Body of pancreas (tissue), 4 donors: ENCODE data around the gene AQP6.

Experiments used
- POLR2A ChIP-seq, 3 donors: fragments of 450-650 bp; IDR thresholded peaks; one replicate each; pipeline ENCODE4 v1.6.1; 2016; ENCODE audit warnings: antibody characterized with exemption in 3 of 3, mild to moderate bottlenecking in 2 of 3
- TF ChIP-seq, protein P1 (sequence below), 7 experiments: fragments of 450-650 bp in 4 of 7; fragments of 200-600 bp in 3 of 7; sonication (generic) in 3 of 7; IDR thresholded peaks; one replicate each; pipeline ENCODE4 v1.5.1; 2016 to 2019; ENCODE audit warnings: antibody characterized with exemption in 7 of 7

DNA sequence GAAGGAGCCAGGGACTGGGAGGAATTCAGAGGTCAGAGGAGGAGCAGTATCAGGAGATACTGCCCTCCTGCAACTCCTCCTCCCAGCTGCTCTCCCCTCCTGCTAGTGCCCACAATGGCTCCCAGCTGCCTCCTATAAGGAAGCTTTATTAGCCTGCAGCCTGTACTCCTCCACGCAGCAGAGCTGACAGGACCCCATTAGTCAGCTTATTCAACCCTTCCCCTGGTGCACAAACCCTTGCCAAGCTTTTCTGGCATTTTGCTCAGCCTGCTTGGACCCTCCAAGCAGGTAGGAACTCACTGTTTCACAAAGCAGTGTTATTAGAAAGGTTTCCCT is 29.2 kb upstream of the AQP6 start:
- TF ChIP-seq, protein P1, sequence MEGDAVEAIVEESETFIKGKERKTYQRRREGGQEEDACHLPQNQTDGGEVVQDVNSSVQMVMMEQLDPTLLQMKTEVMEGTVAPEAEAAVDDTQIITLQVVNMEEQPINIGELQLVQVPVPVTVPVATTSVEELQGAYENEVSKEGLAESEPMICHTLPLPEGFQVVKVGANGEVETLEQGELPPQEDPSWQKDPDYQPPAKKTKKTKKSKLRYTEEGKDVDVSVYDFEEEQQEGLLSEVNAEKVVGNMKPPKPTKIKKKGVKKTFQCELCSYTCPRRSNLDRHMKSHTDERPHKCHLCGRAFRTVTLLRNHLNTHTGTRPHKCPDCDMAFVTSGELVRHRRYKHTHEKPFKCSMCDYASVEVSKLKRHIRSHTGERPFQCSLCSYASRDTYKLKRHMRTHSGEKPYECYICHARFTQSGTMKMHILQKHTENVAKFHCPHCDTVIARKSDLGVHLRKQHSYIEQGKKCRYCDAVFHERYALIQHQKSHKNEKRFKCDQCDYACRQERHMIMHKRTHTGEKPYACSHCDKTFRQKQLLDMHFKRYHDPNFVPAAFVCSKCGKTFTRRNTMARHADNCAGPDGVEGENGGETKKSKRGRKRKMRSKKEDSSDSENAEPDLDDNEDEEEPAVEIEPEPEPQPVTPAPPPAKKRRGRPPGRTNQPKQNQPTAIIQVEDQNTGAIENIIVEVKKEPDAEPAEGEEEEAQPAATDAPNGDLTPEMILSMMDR (IDR thresholded peaks at IDR 0.05): no peak
- no peak for TF ChIP-seq POLR2A (IDR thresholded peaks at IDR 0.05)
